ENCODE results near the gene OR5AU1.
"Not testable (repeated sequence)": the region's sequence is repeated elsewhere in the genome, so short reads cannot be mapped to it uniquely, and the experiment has no call there.

Gene OR5AU1

GRCh38 chr14:21171128-21171527 is 15.3 kb upstream of the OR5AU1 start:
- DNase-seq (ENCODE audit: extremely low spot score): no peak
- CTCF ChIA-PET: no interaction called here
- TF ChIP-seq ELF4 (IDR thresholded peaks at IDR 0.05) (no peak), BHLHE40 (IDR thresholded peaks at IDR 0.05; ENCODE audit: borderline replicate concordance) (no peak), NFRKB (IDR thresholded peaks at IDR 0.05) (no peak), ZNF384 (IDR thresholded peaks at IDR 0.05) (no peak), SP1 (IDR thresholded peaks at IDR 0.05) (no peak), HDGF (IDR thresholded peaks at IDR 0.05; ENCODE audit: borderline replicate concordance) (no peak), FOXA1 (IDR thresholded peaks at IDR 0.05) (no peak), LEF1 (IDR thresholded peaks at IDR 0.05; ENCODE audit: borderline replicate concordance) (no peak), TARDBP (IDR thresholded peaks at IDR 0.05) (no peak), FOXK2 (IDR thresholded peaks at IDR 0.05) (no peak), FOXM1 (IDR thresholded peaks at IDR 0.05; ENCODE audit: borderline replicate concordance) (no peak), CTBP1 (IDR thresholded peaks at IDR 0.05; ENCODE audit: borderline replicate concordance) (no peak), SUZ12 (IDR thresholded peaks at IDR 0.05) (no peak), ARNT (IDR thresholded peaks at IDR 0.05) (no peak), L3MBTL2 (conservative IDR thresholded peaks at IDR 0.05) (no peak), PKNOX1 (IDR thresholded peaks at IDR 0.05) (no peak)
- POLR2A ChIA-PET: no interaction called here

- DNase-seq (ENCODE audit: extremely low spot score): no peak
- TF ChIP-seq ZNF384 (IDR thresholded peaks at IDR 0.05): no peak
- no peak for TF ChIP-seq TARDBP (IDR thresholded peaks at IDR 0.05)
- no peak for TF ChIP-seq ELF4 (IDR thresholded peaks at IDR 0.05)
- no peak for TF ChIP-seq LEF1 (IDR thresholded peaks at IDR 0.05; ENCODE audit: borderline replicate concordance)
- TF ChIP-seq PKNOX1 (IDR thresholded peaks at IDR 0.05): no peak
- no peak for TF ChIP-seq L3MBTL2 (conservative IDR thresholded peaks at IDR 0.05)
- TF ChIP-seq HDGF (IDR thresholded peaks at IDR 0.05; ENCODE audit: borderline replicate concordance): no peak
- TF ChIP-seq CTBP1 (IDR thresholded peaks at IDR 0.05; ENCODE audit: borderline replicate concordance): no peak
- TF ChIP-seq NFRKB (IDR thresholded peaks at IDR 0.05): no peak
- no peak for TF ChIP-seq FOXK2 (IDR thresholded peaks at IDR 0.05)
- TF ChIP-seq ARNT (IDR thresholded peaks at IDR 0.05): no peak
- TF ChIP-seq BHLHE40 (IDR thresholded peaks at IDR 0.05; ENCODE audit: borderline replicate concordance): no peak
- no peak for TF ChIP-seq FOXA1 (IDR thresholded peaks at IDR 0.05)
- no peak for TF ChIP-seq SP1 (IDR thresholded peaks at IDR 0.05)
- TF ChIP-seq SUZ12 (IDR thresholded peaks at IDR 0.05): no peak
- TF ChIP-seq FOXM1 (IDR thresholded peaks at IDR 0.05; ENCODE audit: borderline replicate concordance): no peak
- CTCF ChIA-PET: no interaction called here
- POLR2A ChIA-PET: no interaction called here
These were observed 13.7 kb upstream of the OR5AU1 start for GRCh38 chr14:21169573-21169972.

GRCh38 chr14:21168055-21168454 is 12.2 kb upstream of the OR5AU1 start:
- DNase-seq (ENCODE audit: extremely low spot score): no peak
- no peak for TF ChIP-seq SP1 (IDR thresholded peaks at IDR 0.05)
- TF ChIP-seq PKNOX1 (IDR thresholded peaks at IDR 0.05): no peak
- no peak for TF ChIP-seq HDGF (IDR thresholded peaks at IDR 0.05; ENCODE audit: borderline replicate concordance)
- TF ChIP-seq FOXA1 (IDR thresholded peaks at IDR 0.05): no peak
- TF ChIP-seq FOXM1 (IDR thresholded peaks at IDR 0.05; ENCODE audit: borderline replicate concordance): no peak
- no peak for TF ChIP-seq TARDBP (IDR thresholded peaks at IDR 0.05)
- no peak for TF ChIP-seq ELF4 (IDR thresholded peaks at IDR 0.05)
- no peak for TF ChIP-seq ARNT (IDR thresholded peaks at IDR 0.05)
- TF ChIP-seq NFRKB (IDR thresholded peaks at IDR 0.05): no peak
- ChIA-PET CTCF (no interaction called here), POLR2A (no interaction called here)

GRCh38 chr14:21165670-21166069 is 9.8 kb upstream of the OR5AU1 start:
- DNase-seq (ENCODE audit: extremely low spot score); POLR2A ChIA-PET; CTCF ChIA-PET: not testable (repeated sequence)

GRCh38 chr14:21165002-21165605 is 9.2 kb upstream of the OR5AU1 start:
- POLR2A ChIA-PET; DNase-seq (ENCODE audit: extremely low spot score); CTCF ChIA-PET: not testable (repeated sequence)

GRCh38 chr14:21163871-21164291 is 8.0 kb upstream of the OR5AU1 start:
- no peak for DNase-seq (ENCODE audit: extremely low spot score)
- ChIA-PET CTCF (interaction anchor here (0.9 kb wide), 1 partner anchor 54 kb away, joined by 3 read pairs; no protein-coding TSS in a partner anchor), POLR2A (no interaction called here)
- TF ChIP-seq BHLHE40 (IDR thresholded peaks at IDR 0.05; ENCODE audit: borderline replicate concordance) (no peak), ZNF384 (IDR thresholded peaks at IDR 0.05) (no peak), LEF1 (IDR thresholded peaks at IDR 0.05; ENCODE audit: borderline replicate concordance) (no peak), FOXA1 (IDR thresholded peaks at IDR 0.05) (no peak), FOXM1 (IDR thresholded peaks at IDR 0.05; ENCODE audit: borderline replicate concordance) (no peak), ELF4 (IDR thresholded peaks at IDR 0.05) (no peak), PKNOX1 (IDR thresholded peaks at IDR 0.05) (no peak), FOXK2 (IDR thresholded peaks at IDR 0.05) (no peak), HDGF (IDR thresholded peaks at IDR 0.05; ENCODE audit: borderline replicate concordance) (no peak), CTBP1 (IDR thresholded peaks at IDR 0.05; ENCODE audit: borderline replicate concordance) (no peak), ARNT (IDR thresholded peaks at IDR 0.05) (no peak), L3MBTL2 (conservative IDR thresholded peaks at IDR 0.05) (no peak), SP1 (IDR thresholded peaks at IDR 0.05) (no peak)

Data from HEK293T (cell line).